RWPE2 (cell line): ENCODE results near the gene ANKRD13B.

ENCODE experiments used
- ATAC-seq: fragments of 200-7000 bp; cut with Tn5 transposase; 3 replicates; pipeline ENCODE4 v1.9.1; 2021; ENCODE audit warnings: low read depth
- DNase-seq: peaks from one replicate; pipeline ENCODE4 v3.0.0-alpha.2; 2020; ENCODE audit warnings: low spot score
- H3K27ac ChIP-seq: fragments of 450-650 bp; 2 replicates; pipeline ENCODE4 v1.5.1; 2017; ENCODE audit warnings: mild to moderate bottlenecking; ENCODE audit not compliant: poor library complexity, severe bottlenecking
- H3K27me3 ChIP-seq: fragments of 250-450 bp; sonication (Bioruptor Pico); 2 replicates; pipeline ENCODE4 v1.5.1; 2021; ENCODE audit warnings: mild to moderate bottlenecking, moderate library complexity; ENCODE audit not compliant: insufficient read depth, poor library complexity, severe bottlenecking
- H3K36me3 ChIP-seq: fragments of 250-450 bp; sonication (Bioruptor Pico); 2 replicates; pipeline ENCODE4 v1.5.1; 2020; ENCODE audit warnings: low read depth, mild to moderate bottlenecking, moderate library complexity
- H3K4me1 ChIP-seq: fragments of 250-450 bp; sonication (Bioruptor Pico); 2 replicates; pipeline ENCODE4 v1.5.1; 2021; ENCODE audit warnings: mild to moderate bottlenecking, moderate library complexity; ENCODE audit not compliant: insufficient read depth, poor library complexity, severe bottlenecking
- H3K4me3 ChIP-seq: fragments of 250-450 bp; sonication (Bioruptor Pico); 2 replicates; pipeline ENCODE4 v1.5.1; 2021; ENCODE audit warnings: mild to moderate bottlenecking, moderate library complexity; ENCODE audit not compliant: severe bottlenecking
- H3K9me3 ChIP-seq: fragments of 250-450 bp; sonication (Bioruptor Pico); 2 replicates; pipeline ENCODE4 v1.5.1; 2021; ENCODE audit warnings: mild to moderate bottlenecking, moderate library complexity; ENCODE audit not compliant: severe bottlenecking
- CTCF ChIP-seq: fragments of 450-650 bp; IDR thresholded peaks from one replicate; pipeline ENCODE4 v1.5.1; 2017; ENCODE audit warnings: mild to moderate bottlenecking, moderate library complexity; ENCODE audit not compliant: poor library complexity, severe bottlenecking

Gene ANKRD13B

DNA sequence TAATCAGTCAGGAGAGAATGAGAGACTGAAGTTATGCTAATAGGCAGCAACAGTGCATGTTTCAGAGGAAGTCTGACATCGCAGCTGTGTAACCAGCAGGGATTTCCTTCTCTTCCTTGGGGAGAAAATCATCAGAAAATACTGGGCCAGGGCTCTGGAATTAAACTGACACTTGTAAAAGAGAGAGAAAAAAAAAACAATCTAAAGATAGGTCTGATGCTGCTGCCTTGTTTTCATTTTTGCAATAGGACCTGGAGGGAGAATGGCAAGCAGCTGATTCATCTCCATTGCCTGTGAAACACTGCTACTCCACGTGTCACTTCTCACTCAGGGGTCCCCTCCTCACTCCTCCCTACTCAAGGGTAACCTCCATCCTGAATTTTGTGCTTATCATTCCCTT lies 47.5 kb downstream of the ANKRD13B start:
- Histone ChIP-seq H3K4me3 (no peak overlapping the region), H3K4me1 (peaks cover 30% of the 10 kb centered on the region), H3K36me3 (peaks cover 12% of the 10 kb centered on the region), H3K9me3 (no peaks in the 10 kb centered on the region), H3K27me3 (no peaks in the 10 kb centered on the region), H3K27ac (peak overlapping the region; percentile 66)
- TF ChIP-seq CTCF = no peak
- ATAC-seq (no peak), DNase-seq (no peak)

GRCh38 chr17:29640981-29641642 lies 48.2 kb downstream of the ANKRD13B start:
- Histone ChIP-seq H3K4me3 (no peak overlapping the region), H3K27ac (peak overlapping the region; percentile 66), H3K27me3 (no peaks in the 10 kb centered on the region), H3K4me1 (peaks cover 37% of the 10 kb centered on the region), H3K9me3 (no peaks in the 10 kb centered on the region), H3K36me3 (peaks cover 12% of the 10 kb centered on the region; the same call in 1 of the 2 replicates)
- no peak for ATAC-seq
- no peak for DNase-seq
- TF ChIP-seq CTCF = no peak

GRCh38 chr17:29642171-29642611 lies 49.3 kb downstream of the ANKRD13B start:
- peaks cover 11% of the 10 kb centered on the region; the same call in 1 of the 2 replicates for H3K36me3 ChIP-seq
- H3K27ac ChIP-seq = peak overlapping the region; percentile 13
- no peaks in the 10 kb centered on the region for H3K27me3 ChIP-seq
- DNase-seq (no peak), ATAC-seq (no peak)
- H3K4me3 ChIP-seq = no peak overlapping the region
- no peaks in the 10 kb centered on the region for H3K9me3 ChIP-seq
- peaks cover 38% of the 10 kb centered on the region for H3K4me1 ChIP-seq
- no peak for TF ChIP-seq CTCF

GRCh38 chr17:29643817-29644160 lies 50.9 kb downstream of the ANKRD13B start:
- DNase-seq (no peak), ATAC-seq (no peak)
- Histone ChIP-seq H3K27me3 (no peaks in the 10 kb centered on the region), H3K9me3 (no peaks in the 10 kb centered on the region), H3K4me3 (no peak overlapping the region), H3K27ac (no peak overlapping the region), H3K4me1 (peaks cover 37% of the 10 kb centered on the region), H3K36me3 (peaks cover 11% of the 10 kb centered on the region; the same call in 1 of the 2 replicates)
- no peak for TF ChIP-seq CTCF

DNA sequence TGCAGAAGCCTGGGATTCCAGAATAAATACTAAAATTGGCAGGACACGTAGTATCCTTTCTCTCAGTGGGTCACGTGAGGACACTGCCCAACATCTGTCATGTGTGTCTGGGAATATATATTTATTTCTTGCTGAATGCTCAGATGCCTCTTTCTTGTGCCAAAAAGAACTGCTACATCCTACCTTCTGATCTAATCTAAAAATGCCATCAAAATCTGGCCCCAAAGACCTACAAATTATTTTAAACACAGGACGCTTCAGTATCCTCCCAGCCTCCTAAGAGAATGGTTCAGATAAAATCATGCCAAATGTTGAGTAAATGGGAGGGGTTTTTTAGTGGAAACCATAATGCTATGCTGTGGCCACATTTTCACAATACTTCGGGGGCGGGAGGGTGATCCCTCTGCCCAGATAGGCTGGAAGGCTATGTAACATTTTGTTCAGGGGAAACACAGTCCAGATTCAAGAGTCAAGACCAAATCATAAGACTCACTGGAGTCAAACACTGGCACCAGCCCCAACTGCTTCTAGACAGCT lies 52.7 kb downstream of the ANKRD13B start:
- Histone ChIP-seq H3K9me3 (no peaks in the 10 kb centered on the region), H3K27ac (peak overlapping the region; percentile 36), H3K4me1 (peaks cover 21% of the 10 kb centered on the region), H3K27me3 (no peaks in the 10 kb centered on the region), H3K4me3 (no peak overlapping the region), H3K36me3 (peaks cover 16% of the 10 kb centered on the region)
- ATAC-seq = peak; percentile 50; the same call in 2 of the 3 replicates
- DNase-seq = no peak
- TF ChIP-seq CTCF = no peak
